HCT116 (cell line): ENCODE measurements around the gene NFKBIZ. TPM values are rescaled to one million over a fixed set of nuclear protein-coding genes. Genes with fewer than 3 reads are reported as not detected.
A peak's percentile ranks its signal among the peaks of the same experiment; 100 is the strongest.

Experiments
- ATAC-seq: fragments of 200-7000 bp; cut with Tn5 transposase; 2 replicates; pipeline ENCODE4 v1.9.1; 2020; ENCODE audit warnings: mild to moderate bottlenecking, moderate library complexity
- Bru-seq: library from RNA; stranded (reverse); fragments of 400-500 nt; gene quantifications from one replicate; lab custom pipeline; 2021; lab: Mats Ljungman, UMichigan
- BruChase-seq, 2 experiments: library from RNA; stranded (reverse); fragments of 400-500 nt; gene quantifications; one replicate each; lab custom pipeline; 2021; lab: Mats Ljungman, UMichigan
- BruUV-seq: library from RNA; stranded (reverse); fragments of 400-500 nt; replicated peaks from 2 replicates; lab custom pipeline; 2021; lab: Mats Ljungman, UMichigan
- CTCF ChIA-PET: fragments of 300-600 bp; sonication (Branson Sonifier 250); formaldehyde crosslinking; loops from one replicate; lab custom pipeline; 2021; ENCODE audit warnings: antibody characterized with exemption; lab: Charles Lee
- POLR2A ChIA-PET: fragments of 300-600, 350-600 bp; sonication (Branson Sonifier 250); formaldehyde crosslinking; loops from one replicate; lab custom pipeline; 2021; ENCODE audit warnings: antibody characterized with exemption; lab: Charles Lee
- RAD21 ChIA-PET, 2 experiments: fragments of 300-600 bp; sonication (Branson Sonifier 250); formaldehyde crosslinking; loops; one replicate each; lab custom pipeline; 2023; ENCODE audit warnings: low total read pairs in 2 of 2; ENCODE audit not compliant: uncharacterized antibody in 2 of 2, unreplicated experiment in 2 of 2, low non-redundant PET in 1 of 2; lab: Charles Lee
- DNase-seq: peaks from one replicate; pipeline ENCODE4 v3.0.0-alpha.2; 2010; ENCODE audit warnings: low read depth, low spot score
- H2AFZ ChIP-seq: fragments of 200-600 bp; shearing (Covaris generic), sonication (generic); 2 replicates; pipeline ENCODE4 v1.6.1; 2017; ENCODE audit warnings: low read depth, mixed run types, mixed read lengths, antibody characterized with exemption, low read length; ENCODE audit not compliant: poor library complexity, severe bottlenecking
- H3K27ac ChIP-seq: 2 replicates; pipeline ENCODE4 v1.5.1; 2012; ENCODE audit warnings: low read depth, low read length
- H3K27me3 ChIP-seq: fragments of 200-600 bp; sonication (generic); 2 replicates; pipeline ENCODE4 v1.6.1; 2016; ENCODE audit warnings: mixed run types, low read length, mixed read lengths; ENCODE audit not compliant: insufficient read depth
- H3K36me3 ChIP-seq, 2 experiments: fragments of 200-500 bp in 1 of 2; fragments of 200-600 bp in 1 of 2; sonication (Bioruptor generic) in 1 of 2; sonication (generic) in 1 of 2; 2 replicates each; pipeline versions ENCODE4 v1.5.1 to v1.6.1; 2014 to 2016; ENCODE audit warnings: low read length in 2 of 2, inconsistent platforms in 1 of 2, mixed read lengths in 1 of 2, mixed run types in 1 of 2; ENCODE audit not compliant: insufficient read depth in 2 of 2, control insufficient read depth in 1 of 2
- H3K4me1 ChIP-seq, 2 experiments: fragments of 200-600 bp in 1 of 2; sonication (generic) in 1 of 2; 2 replicates each; pipeline versions ENCODE4 v1.5.1 to v1.6.1; 2012 to 2017; ENCODE audit warnings: low read length in 2 of 2, inconsistent platforms in 1 of 2, mild to moderate bottlenecking in 1 of 2, mixed read lengths in 1 of 2, mixed run types in 1 of 2, moderate library complexity in 1 of 2; ENCODE audit not compliant: insufficient read depth in 2 of 2, control insufficient read depth in 1 of 2
- H3K4me2 ChIP-seq: fragments of 200-600 bp; sonication (generic); 2 replicates; pipeline ENCODE4 v1.6.1; 2017; ENCODE audit warnings: mixed run types, low read length, mixed read lengths
- H3K4me3 ChIP-seq, 2 experiments: fragments of 200-600 bp in 1 of 2; sonication (generic) in 1 of 2; replicated peaks in 1 of 2; 2 replicates each; pipeline ENCODE4 v1.5.1; 2011 to 2016; ENCODE audit warnings: low read length in 2 of 2, control low read depth in 1 of 2, low read depth in 1 of 2, mild to moderate bottlenecking in 1 of 2, mixed read lengths in 1 of 2, mixed run types in 1 of 2
- H3K79me2 ChIP-seq: fragments of 200-600 bp; sonication (generic); 2 replicates; pipeline ENCODE4 v1.6.1; 2017; ENCODE audit warnings: mild to moderate bottlenecking, mixed run types, low read length, moderate library complexity, mixed read lengths; ENCODE audit not compliant: insufficient read depth
- H3K9ac ChIP-seq: fragments of 200-600 bp; sonication (generic); 2 replicates; pipeline ENCODE4 v1.6.1; 2016; ENCODE audit warnings: low read length, mixed read lengths
- H3K9me2 ChIP-seq: fragments of 200-600 bp; sonication (generic), shearing (Covaris generic); 2 replicates; pipeline ENCODE4 v1.6.1; 2017; ENCODE audit warnings: mixed run types, mild to moderate bottlenecking, moderate library complexity; ENCODE audit not compliant: insufficient read depth
- H3K9me3 ChIP-seq, 2 experiments: fragments of 200-500 bp in 1 of 2; fragments of 200-600 bp in 1 of 2; sonication (Bioruptor generic) in 1 of 2; sonication (generic) in 1 of 2; 2 replicates each; pipeline ENCODE4 v1.6.1; 2014 to 2017; ENCODE audit warnings: low read length in 2 of 2, mixed read lengths in 2 of 2, inconsistent platforms in 1 of 2, low read depth in 1 of 2, mild to moderate bottlenecking in 1 of 2, mixed run types in 1 of 2, moderate library complexity in 1 of 2; ENCODE audit not compliant: control insufficient read depth in 1 of 2, insufficient read depth in 1 of 2
- H4K20me1 ChIP-seq: fragments of 200-600 bp; sonication (generic), shearing (Covaris generic); 2 replicates; pipeline ENCODE4 v1.6.1; 2017; ENCODE audit warnings: mixed run types, mild to moderate bottlenecking, moderate library complexity; ENCODE audit not compliant: insufficient read depth
- CBX3 ChIP-seq: IDR thresholded peaks from 2 replicates; pipeline ENCODE4 v1.6.1; 2012; ENCODE audit warnings: low read depth
- CEBPB ChIP-seq: IDR thresholded peaks from 2 replicates; pipeline ENCODE4 v1.6.1; 2012; ENCODE audit warnings: low read depth
- EGR1 ChIP-seq: IDR thresholded peaks from 2 replicates; pipeline ENCODE4 v1.6.1; 2012; ENCODE audit warnings: low read depth
- ELF1 ChIP-seq: IDR thresholded peaks from 2 replicates; pipeline ENCODE4 v1.6.1; 2012; ENCODE audit warnings: low read depth, borderline replicate concordance
- EZH2 ChIP-seq: fragments of 200-600 bp; sonication (generic); IDR thresholded peaks from 2 replicates; pipeline ENCODE4 v1.6.1; 2017; ENCODE audit warnings: antibody characterized with exemption, mixed run types
- EZH2phosphoT487 ChIP-seq: fragments of 200-600 bp; IDR thresholded peaks from 2 replicates; pipeline ENCODE4 v1.6.1; 2018; ENCODE audit warnings: antibody characterized with exemption, borderline replicate concordance
- JUND ChIP-seq: IDR thresholded peaks from 2 replicates; pipeline ENCODE4 v1.6.1; 2012
- MAX ChIP-seq: IDR thresholded peaks from 2 replicates; pipeline ENCODE4 v1.6.1; 2012
- POLR2A ChIP-seq: IDR thresholded peaks from 2 replicates; pipeline ENCODE4 v1.7.0; 2011; ENCODE audit warnings: borderline replicate concordance; ENCODE audit not compliant: insufficient read depth, insufficient read length; ENCODE audit errors: extremely low read depth
- POLR2AphosphoS5 ChIP-seq: IDR thresholded peaks from 2 replicates; pipeline ENCODE4 v1.6.1; 2011; ENCODE audit warnings: mild to moderate bottlenecking, low read depth, low read length, moderate library complexity
- SIN3A ChIP-seq: IDR thresholded peaks from 2 replicates; pipeline ENCODE4 v1.6.1; 2012; ENCODE audit warnings: low read depth
- SP1 ChIP-seq: IDR thresholded peaks from 2 replicates; pipeline ENCODE4 v1.6.1; 2012; ENCODE audit warnings: low read depth
- SRF ChIP-seq: IDR thresholded peaks from 2 replicates; pipeline ENCODE4 v1.6.1; 2012; ENCODE audit warnings: low read depth
- TCF7L2 ChIP-seq: IDR thresholded peaks from 2 replicates; pipeline ENCODE4 v1.7.0; 2011; ENCODE audit warnings: borderline replicate concordance, inconsistent platforms; ENCODE audit not compliant: insufficient read depth, insufficient read length; ENCODE audit errors: extremely low read depth
- YY1 ChIP-seq: IDR thresholded peaks from 2 replicates; pipeline ENCODE4 v1.6.1; 2011; ENCODE audit warnings: low read length, low read depth, moderate library complexity, mild to moderate bottlenecking; ENCODE audit not compliant: insufficient replicate concordance; ENCODE audit errors: extremely low read depth
- ZBTB33 ChIP-seq: IDR thresholded peaks from 2 replicates; pipeline ENCODE4 v1.6.1; 2011; ENCODE audit warnings: mild to moderate bottlenecking, low read length, moderate library complexity; ENCODE audit not compliant: insufficient replicate concordance; ENCODE audit errors: extremely low read depth
- ZFX ChIP-seq: fragments of 450-650 bp; IDR thresholded peaks from 2 replicates; pipeline ENCODE4 v1.6.1; 2017
- intact Hi-C: fragments of 100-400 bp; cut with micrococcal nuclease; formaldehyde crosslinking; loops from 2 replicates; pipeline ENCODE4 v1.10.0; 2022
- long read RNA-seq: library from polyadenylated mRNA; unstranded; transcript quantifications from one replicate; pipeline ENCODE4 v2.0.0, GENCODE V29; 2021; ENCODE audit not compliant: unreplicated experiment
- polyA plus RNA-seq: library from polyadenylated mRNA; unstranded; fragments of >200 nt; gene quantifications from 2 replicates; pipeline ENCODE4 v1.2.1, GENCODE V29; 2012; ENCODE audit warnings: missing spikeins
- total RNA-seq: library from RNA; stranded (reverse); gene quantifications from one replicate; pipeline ENCODE4 v1.2.1, GENCODE V29; 2021; ENCODE audit not compliant: unreplicated experiment
- TF ChIP-seq, protein P1 (sequence below): IDR thresholded peaks from 2 replicates; pipeline ENCODE4 v1.6.1; 2012; ENCODE audit warnings: low read depth
- TF ChIP-seq, protein P2 (sequence below): IDR thresholded peaks from 2 replicates; pipeline ENCODE4 v1.6.1; 2012

NFKBIZ gene
- 12.2 TPM for total RNA-seq
- polyA plus RNA-seq, result 3.6 and 8.7 TPM in 2 replicates
- percentile 88 among the genes with signal in this experiment for Bru-seq, nascent RNA
- BruChase-seq, experiment 1, labeled RNA remaining after a 6-hour chase, result percentile 72 among the genes with signal in this experiment
- percentile 67 among the genes with signal in this experiment for BruChase-seq, experiment 2, labeled RNA remaining after a 2-hour chase
- long read RNA-seq, partial matches to known transcripts, result 2 of 4 reads
- long read RNA-seq, other reads (novel, unspliced or antisense), result 0 of 4 reads

DNA sequence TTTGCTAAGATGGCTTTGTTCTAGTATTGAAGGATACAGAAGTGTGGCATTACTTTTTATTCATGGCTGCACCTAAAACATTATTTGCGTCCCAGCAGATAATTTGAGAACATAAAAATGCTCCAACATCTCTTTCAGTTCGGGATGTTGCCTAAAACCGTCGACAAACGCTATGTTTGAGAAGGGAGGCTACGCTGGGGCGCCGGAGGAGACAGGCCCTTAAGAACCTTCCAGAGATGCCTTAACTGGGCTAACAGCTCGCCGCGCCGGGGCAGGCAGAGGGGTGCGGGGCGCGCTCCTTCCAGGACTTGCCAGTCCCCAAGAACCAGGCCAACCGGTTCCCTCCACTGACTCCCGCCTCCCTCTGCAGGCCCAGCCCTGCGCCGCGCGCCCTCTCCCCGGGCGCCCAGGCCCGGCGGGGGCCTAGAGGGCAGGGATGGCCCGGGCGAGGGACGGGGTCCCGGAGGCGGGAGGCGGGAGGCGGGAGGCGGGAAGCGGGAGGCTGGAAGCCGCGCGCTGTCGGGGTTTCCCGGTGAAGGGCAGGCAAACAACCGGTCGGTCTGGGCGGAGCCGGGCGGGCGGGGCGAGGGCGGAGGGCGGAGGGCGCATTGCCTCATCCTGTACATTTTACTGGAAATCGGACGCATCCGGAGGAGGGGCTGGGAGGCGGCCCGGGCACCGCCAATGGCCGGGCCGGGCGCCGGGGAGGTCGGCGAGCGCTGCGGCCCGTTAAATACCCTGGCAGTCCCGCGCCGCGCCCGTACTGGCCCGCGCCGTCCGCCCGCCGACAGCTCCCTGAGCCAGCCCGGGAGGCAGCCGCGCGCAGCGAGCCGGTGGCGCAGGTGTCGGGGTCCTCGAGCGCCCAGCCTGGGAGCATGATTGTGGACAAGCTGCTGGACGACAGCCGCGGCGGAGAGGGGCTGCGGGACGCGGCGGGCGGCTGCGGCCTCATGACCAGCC is at the start of gene NFKBIZ:
NFKBIZ (plus strand) TSS at position 761 of the 960 bp plus-strand sequence; CDS start at position 876, 115 bp downstream.
- Histone ChIP-seq H2AFZ (peak within 1 kb of the TSS; percentile 80), H3K27ac (peak within 1 kb of the TSS; percentile 87), H3K79me2 (peaks cover 26% of the 10 kb centered on the region), H3K9me2 (no peaks in the 10 kb centered on the region), H3K9ac (peak within 1 kb of the TSS; percentile 72), H3K9me3 (no peaks in the 10 kb centered on the region), H3K36me3 (peaks cover 14% of the 10 kb centered on the region in 2 experiments; a peak in 3 of 4 replicates), H3K4me2 (peak within 1 kb of the TSS; percentile 90), H4K20me1 (no peaks in the 10 kb centered on the region), H3K4me3 (peak within 1 kb of the TSS; percentile 61 to 87), H3K27me3 (no peaks in the 10 kb centered on the region), H3K4me1 (peaks cover 9 to 23% of the 10 kb centered on the region in 2 experiments)
- intact Hi-C loops, result loop anchor here (2.0 kb wide), 1 partner anchor 22 kb away; no protein-coding TSS in a partner anchor
- ChIA-PET CTCF (interaction anchor here (1.2 kb wide), 1 partner anchor 376 kb away, joined by 4 read pairs; no protein-coding TSS in a partner anchor), RAD21 (no interaction called here), POLR2A (interaction anchor here (0.6 to 2.9 kb wide), 20 partner anchors 10 to 376 kb away, joined by 3 to 18 read pairs (median 4); no protein-coding TSS in a partner anchor)
- DNase-seq (peak; percentile 77), ATAC-seq (peak; percentile 92)
- BruUV-seq, result TSS peak; percentile 94
- TF ChIP-seq SIN3A (peak; percentile 72), TCF7L2 (no peak), CBX3 (no peak), ZFX (peak; percentile 77), SP1 (0 out of 2 replicates have a peak, but pooled peaks have one; percentile 26), MAX (peak; percentile 54), SRF (no peak), EZH2phosphoT487 (no peak), JUND (no peak), EGR1 (no peak), POLR2A (peak; percentile 96), ELF1 (no peak), CEBPB (peak; percentile 73; the same call in 1 of the 2 replicates), POLR2AphosphoS5 (peak; percentile 99), EZH2 (no peak), YY1 (peak; percentile 39), ZBTB33 (no peak)
- TF ChIP-seq, protein P1, sequence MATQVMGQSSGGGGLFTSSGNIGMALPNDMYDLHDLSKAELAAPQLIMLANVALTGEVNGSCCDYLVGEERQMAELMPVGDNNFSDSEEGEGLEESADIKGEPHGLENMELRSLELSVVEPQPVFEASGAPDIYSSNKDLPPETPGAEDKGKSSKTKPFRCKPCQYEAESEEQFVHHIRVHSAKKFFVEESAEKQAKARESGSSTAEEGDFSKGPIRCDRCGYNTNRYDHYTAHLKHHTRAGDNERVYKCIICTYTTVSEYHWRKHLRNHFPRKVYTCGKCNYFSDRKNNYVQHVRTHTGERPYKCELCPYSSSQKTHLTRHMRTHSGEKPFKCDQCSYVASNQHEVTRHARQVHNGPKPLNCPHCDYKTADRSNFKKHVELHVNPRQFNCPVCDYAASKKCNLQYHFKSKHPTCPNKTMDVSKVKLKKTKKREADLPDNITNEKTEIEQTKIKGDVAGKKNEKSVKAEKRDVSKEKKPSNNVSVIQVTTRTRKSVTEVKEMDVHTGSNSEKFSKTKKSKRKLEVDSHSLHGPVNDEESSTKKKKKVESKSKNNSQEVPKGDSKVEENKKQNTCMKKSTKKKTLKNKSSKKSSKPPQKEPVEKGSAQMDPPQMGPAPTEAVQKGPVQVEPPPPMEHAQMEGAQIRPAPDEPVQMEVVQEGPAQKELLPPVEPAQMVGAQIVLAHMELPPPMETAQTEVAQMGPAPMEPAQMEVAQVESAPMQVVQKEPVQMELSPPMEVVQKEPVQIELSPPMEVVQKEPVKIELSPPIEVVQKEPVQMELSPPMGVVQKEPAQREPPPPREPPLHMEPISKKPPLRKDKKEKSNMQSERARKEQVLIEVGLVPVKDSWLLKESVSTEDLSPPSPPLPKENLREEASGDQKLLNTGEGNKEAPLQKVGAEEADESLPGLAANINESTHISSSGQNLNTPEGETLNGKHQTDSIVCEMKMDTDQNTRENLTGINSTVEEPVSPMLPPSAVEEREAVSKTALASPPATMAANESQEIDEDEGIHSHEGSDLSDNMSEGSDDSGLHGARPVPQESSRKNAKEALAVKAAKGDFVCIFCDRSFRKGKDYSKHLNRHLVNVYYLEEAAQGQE, result no peak
- TF ChIP-seq, protein P2, sequence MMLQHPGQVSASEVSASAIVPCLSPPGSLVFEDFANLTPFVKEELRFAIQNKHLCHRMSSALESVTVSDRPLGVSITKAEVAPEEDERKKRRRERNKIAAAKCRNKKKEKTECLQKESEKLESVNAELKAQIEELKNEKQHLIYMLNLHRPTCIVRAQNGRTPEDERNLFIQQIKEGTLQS, result no peak; the same call in 1 of the 2 replicates
